C4-2B (cell line): ENCODE results near the gene MLLT6.
A peak's percentile ranks its signal among the peaks of the same experiment; 100 is the strongest.

Experiments
- H3K27ac ChIP-seq: fragments of 450-650 bp; 2 replicates; pipeline ENCODE4 v1.5.1; 2017
- CTCF ChIP-seq: fragments of 450-650 bp; conservative IDR thresholded peaks from 2 replicates; pipeline ENCODE4 v1.5.1; 2017; ENCODE audit warnings: mild to moderate bottlenecking
- ZFX ChIP-seq: fragments of 450-650 bp; IDR thresholded peaks from 2 replicates; pipeline ENCODE4 v1.6.1; 2017

The MLLT6 gene

GRCh38 chr17:38681096-38681495 is 24.0 kb upstream of the MLLT6 start:
- H3K27ac ChIP-seq: no peak overlapping the region
- TF ChIP-seq CTCF (no peak), ZFX (no peak)

- TF ChIP-seq CTCF: no peak
- TF ChIP-seq ZFX: no peak
- no peak overlapping the region for H3K27ac ChIP-seq
Measured at GRCh38 chr17:38685491-38685890, 19.6 kb upstream of the MLLT6 start.

GRCh38 chr17:38687286-38687685 is 17.8 kb upstream of the MLLT6 start:
- H3K27ac ChIP-seq: no peak overlapping the region
- TF ChIP-seq CTCF (no peak), ZFX (no peak)

GRCh38 chr17:38690386-38690785 is 14.7 kb upstream of the MLLT6 start:
- no peak overlapping the region for H3K27ac ChIP-seq
- TF ChIP-seq CTCF (no peak), ZFX (no peak)

GRCh38 chr17:38691154-38691553 is 13.9 kb upstream of the MLLT6 start:
- TF ChIP-seq ZFX (no peak), CTCF (no peak)
- H3K27ac ChIP-seq: no peak overlapping the region; the same call in 1 of the 2 replicates

- peak overlapping the region; percentile 76 for H3K27ac ChIP-seq
- TF ChIP-seq CTCF (no peak), ZFX (no peak)
Measured at GRCh38 chr17:38693700-38694329, 11.3 kb upstream of the MLLT6 start.

- H3K27ac ChIP-seq: no peak overlapping the region
- no peak for TF ChIP-seq CTCF
- no peak for TF ChIP-seq ZFX
Measured at GRCh38 chr17:38697061-38697820, 7.8 kb upstream of the MLLT6 start.
